Caco-2 (cell line): ENCODE data around the gene CACNA2D1. TPM values are rescaled to one million over a fixed set of nuclear protein-coding genes. Genes with fewer than 3 reads are reported as not detected.

Source experiments
- BruUV-seq: library from RNA; stranded (reverse); fragments of 400-500 nt; replicated peaks from 2 replicates; lab custom pipeline; 2021; lab: Mats Ljungman, UMichigan
- CTCF ChIA-PET: fragments of 300-600 bp; sonication (Branson Sonifier 250); formaldehyde crosslinking; loops from one replicate; lab custom pipeline; 2022; ENCODE audit warnings: antibody characterized with exemption; lab: Charles Lee
- POLR2A ChIA-PET: fragments of 300-600 bp; sonication (Branson Sonifier 250); formaldehyde crosslinking; loops from one replicate; lab custom pipeline; 2022; ENCODE audit warnings: antibody characterized with exemption; lab: Charles Lee
- DNase-seq, 2 experiments: peaks; one replicate each; pipeline versions ENCODE4 v3.0.0 to v3.0.0-alpha.2; 2020 to 2022
- H3K27me3 ChIP-seq: replicated peaks from 2 replicates; pipeline ENCODE4 v1.6.0; 2011; ENCODE audit warnings: low read length; ENCODE audit not compliant: control insufficient read depth, insufficient read depth
- H3K36me3 ChIP-seq: 2 replicates; pipeline ENCODE4 v1.5.1; 2011; ENCODE audit warnings: low read length; ENCODE audit not compliant: control insufficient read depth, insufficient read depth
- H3K4me1 ChIP-seq: fragments of 250-450 bp; sonication (Bioruptor Pico); 2 replicates; pipeline ENCODE4 v1.5.1; 2020; ENCODE audit warnings: mild to moderate bottlenecking
- H3K4me3 ChIP-seq: 2 replicates; pipeline ENCODE4 v1.5.1; 2011; ENCODE audit warnings: low read depth, mild to moderate bottlenecking, control low read depth, low read length
- H3K9me3 ChIP-seq: fragments of 250-450 bp; sonication (Bioruptor Pico); 2 replicates; pipeline ENCODE4 v1.5.1; 2020; ENCODE audit warnings: mild to moderate bottlenecking, moderate library complexity
- H3K27ac Mint-ChIP-seq: one replicate; pipeline ENCODE4 v1.8.0; 2022; ENCODE audit warnings: mixed read lengths; ENCODE audit not compliant: unreplicated experiment
- H3K27me3 Mint-ChIP-seq: one replicate; pipeline ENCODE4 v1.8.0; 2022; ENCODE audit warnings: mixed read lengths; ENCODE audit not compliant: insufficient read depth, unreplicated experiment
- H3K36me3 Mint-ChIP-seq: one replicate; pipeline ENCODE4 v1.8.0; 2022; ENCODE audit warnings: mild to moderate bottlenecking, mixed read lengths; ENCODE audit not compliant: insufficient read depth, unreplicated experiment
- H3K4me1 Mint-ChIP-seq: one replicate; pipeline ENCODE4 v1.8.0; 2022; ENCODE audit warnings: low read depth, mixed read lengths; ENCODE audit not compliant: unreplicated experiment
- H3K4me3 Mint-ChIP-seq: one replicate; pipeline ENCODE4 v1.8.0; 2022; ENCODE audit warnings: mild to moderate bottlenecking, moderate library complexity, mixed read lengths; ENCODE audit not compliant: unreplicated experiment
- H3K9me3 Mint-ChIP-seq: one replicate; pipeline ENCODE4 v1.8.0; 2022; ENCODE audit warnings: mixed read lengths; ENCODE audit not compliant: unreplicated experiment
- intact Hi-C: fragments of 100-400 bp; cut with micrococcal nuclease; formaldehyde crosslinking; loops from one replicate; pipeline ENCODE4 v1.10.0; 2022; ENCODE audit not compliant: unreplicated experiment
- total RNA-seq: library from RNA; stranded (reverse); gene quantifications from 2 replicates; pipeline ENCODE4 v1.2.3, GENCODE V29; 2022
- TF ChIP-seq, protein P1 (sequence below), 2 experiments: fragments of 200-600 bp in 1 of 2; IDR thresholded peaks; 1 replicate in 1 of 2; 2 replicates in 1 of 2; pipeline versions ENCODE4 v1.5.1 to v1.8.0; 2011 to 2022; ENCODE audit warnings: antibody characterized with exemption in 1 of 2, control low read depth in 1 of 2, inconsistent platforms in 1 of 2, low read depth in 1 of 2, low read length in 1 of 2, mild to moderate bottlenecking in 1 of 2, moderate library complexity in 1 of 2; ENCODE audit not compliant: insufficient read depth in 1 of 2, severe bottlenecking in 1 of 2, unreplicated experiment in 1 of 2

CACNA2D1 gene
- total RNA-seq, 1 experiment from 2014 or later = not detected

DNA sequence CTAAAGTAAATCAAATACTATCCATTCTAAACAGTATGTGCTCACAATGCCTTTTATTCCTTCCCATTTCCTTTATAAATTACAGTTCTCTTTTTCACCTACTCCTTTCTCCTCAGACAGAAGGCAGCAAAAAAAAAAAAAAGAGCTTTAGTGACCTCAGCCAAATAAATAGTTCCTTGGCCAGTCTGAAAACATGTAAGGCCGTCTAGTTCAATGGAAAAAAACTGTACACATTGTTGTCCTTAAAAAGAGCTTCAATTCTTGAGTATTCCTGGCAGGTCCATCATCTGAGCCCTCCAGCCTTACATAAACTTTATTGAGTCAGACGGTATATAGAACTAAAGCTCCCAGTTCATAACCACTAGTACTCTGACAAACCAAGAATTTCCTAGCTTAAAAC is 185.4 kb downstream of the CACNA2D1 start:
- no peaks in the 10 kb centered on the region for H3K27me3 ChIP-seq
- H3K4me3 ChIP-seq = no peak overlapping the region
- no peak for DNase-seq
- no peak overlapping the region for H3K27ac Mint-ChIP-seq
- no peaks in the 10 kb centered on the region for H3K9me3 Mint-ChIP-seq
- H3K27me3 Mint-ChIP-seq = peaks cover 4% of the 10 kb centered on the region
- ChIA-PET CTCF (no interaction called here), POLR2A (no interaction called here)
- BruUV-seq = no TSS peak
- H3K36me3 Mint-ChIP-seq = no peaks in the 10 kb centered on the region
- TF ChIP-seq, protein P1, sequence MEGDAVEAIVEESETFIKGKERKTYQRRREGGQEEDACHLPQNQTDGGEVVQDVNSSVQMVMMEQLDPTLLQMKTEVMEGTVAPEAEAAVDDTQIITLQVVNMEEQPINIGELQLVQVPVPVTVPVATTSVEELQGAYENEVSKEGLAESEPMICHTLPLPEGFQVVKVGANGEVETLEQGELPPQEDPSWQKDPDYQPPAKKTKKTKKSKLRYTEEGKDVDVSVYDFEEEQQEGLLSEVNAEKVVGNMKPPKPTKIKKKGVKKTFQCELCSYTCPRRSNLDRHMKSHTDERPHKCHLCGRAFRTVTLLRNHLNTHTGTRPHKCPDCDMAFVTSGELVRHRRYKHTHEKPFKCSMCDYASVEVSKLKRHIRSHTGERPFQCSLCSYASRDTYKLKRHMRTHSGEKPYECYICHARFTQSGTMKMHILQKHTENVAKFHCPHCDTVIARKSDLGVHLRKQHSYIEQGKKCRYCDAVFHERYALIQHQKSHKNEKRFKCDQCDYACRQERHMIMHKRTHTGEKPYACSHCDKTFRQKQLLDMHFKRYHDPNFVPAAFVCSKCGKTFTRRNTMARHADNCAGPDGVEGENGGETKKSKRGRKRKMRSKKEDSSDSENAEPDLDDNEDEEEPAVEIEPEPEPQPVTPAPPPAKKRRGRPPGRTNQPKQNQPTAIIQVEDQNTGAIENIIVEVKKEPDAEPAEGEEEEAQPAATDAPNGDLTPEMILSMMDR (IDR thresholded peaks at IDR 0.05; ENCODE audit: insufficient read depth in 1 of 2, low read depth in 1 of 2, low read length in 1 of 2, severe bottlenecking in 1 of 2, unreplicated experiment in 1 of 2) = no peak
- H3K4me1 ChIP-seq = no peaks in the 10 kb centered on the region
- intact Hi-C loops = no loop called here
- H3K36me3 ChIP-seq = no peaks in the 10 kb centered on the region
- H3K4me3 Mint-ChIP-seq = no peak overlapping the region
- no peaks in the 10 kb centered on the region for H3K4me1 Mint-ChIP-seq
- H3K9me3 ChIP-seq = no peaks in the 10 kb centered on the region

DNA sequence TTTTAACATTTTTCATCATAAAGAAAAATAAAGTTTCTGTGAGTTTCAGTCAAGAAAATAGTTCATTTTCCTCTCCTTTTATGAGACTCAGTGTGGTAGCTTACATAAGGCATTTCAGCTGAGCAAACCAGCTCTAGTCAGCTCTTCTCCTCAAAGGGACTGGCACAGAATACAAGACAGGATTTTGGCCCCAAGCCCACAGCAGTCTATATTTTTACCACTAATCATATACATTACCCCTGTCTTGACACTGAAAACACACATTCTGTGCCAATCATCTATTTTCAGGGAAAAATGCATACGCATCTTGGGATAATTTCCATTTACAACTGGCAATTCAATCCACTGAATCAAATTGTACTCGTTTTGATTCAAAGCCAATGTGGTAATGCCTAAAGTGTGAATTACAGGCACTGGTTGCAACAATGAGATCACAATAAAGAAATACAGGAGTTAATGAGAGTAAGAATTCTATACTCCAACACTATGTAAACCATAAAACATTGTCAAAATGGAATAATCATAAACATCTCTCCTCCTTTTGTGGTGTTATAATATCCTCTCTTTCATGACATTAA is 186.4 kb downstream of the CACNA2D1 start:
- Histone ChIP-seq H3K9me3 (no peaks in the 10 kb centered on the region), H3K4me1 (no peaks in the 10 kb centered on the region), H3K36me3 (no peaks in the 10 kb centered on the region), H3K4me3 (no peak overlapping the region), H3K27me3 (no peaks in the 10 kb centered on the region)
- no TSS peak for BruUV-seq
- DNase-seq = no peak
- Mint-ChIP-seq H3K27ac (no peak overlapping the region), H3K4me1 (no peaks in the 10 kb centered on the region), H3K9me3 (no peaks in the 10 kb centered on the region), H3K27me3 (peaks cover 9% of the 10 kb centered on the region), H3K4me3 (no peak overlapping the region), H3K36me3 (no peaks in the 10 kb centered on the region)
- POLR2A ChIA-PET = no interaction called here
- TF ChIP-seq, protein P1 (IDR thresholded peaks at IDR 0.05; ENCODE audit: insufficient read depth in 1 of 2, low read depth in 1 of 2, low read length in 1 of 2, severe bottlenecking in 1 of 2, unreplicated experiment in 1 of 2) = no peak
- CTCF ChIA-PET = no interaction called here
- intact Hi-C loops = no loop called here

DNA sequence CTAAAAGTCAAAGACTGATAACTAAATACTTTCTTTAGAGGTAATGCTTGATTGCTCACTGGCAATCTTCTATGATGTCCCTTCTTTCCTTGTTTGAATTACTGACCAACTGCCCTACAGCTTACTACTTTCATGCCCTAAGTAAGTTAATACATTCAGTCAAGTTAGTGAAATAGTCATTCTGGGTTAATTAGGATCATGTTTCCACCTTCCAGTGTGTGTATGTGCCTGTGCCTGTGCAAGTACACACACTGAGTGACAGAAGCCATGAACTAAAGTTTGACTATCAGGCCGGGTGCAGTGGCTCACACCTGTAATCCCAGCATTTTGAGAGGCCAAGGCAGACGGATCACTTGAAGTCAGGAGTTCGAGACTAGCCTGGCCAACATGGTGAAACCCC is 187.9 kb downstream of the CACNA2D1 start:
- no peak overlapping the region for H3K4me3 Mint-ChIP-seq
- POLR2A ChIA-PET = no interaction called here
- peaks cover 9% of the 10 kb centered on the region for H3K27me3 Mint-ChIP-seq
- H3K36me3 Mint-ChIP-seq = no peaks in the 10 kb centered on the region
- Histone ChIP-seq H3K27me3 (no peaks in the 10 kb centered on the region), H3K9me3 (no peaks in the 10 kb centered on the region), H3K4me1 (no peaks in the 10 kb centered on the region), H3K36me3 (no peaks in the 10 kb centered on the region), H3K4me3 (no peak overlapping the region)
- intact Hi-C loops = no loop called here
- H3K4me1 Mint-ChIP-seq = no peaks in the 10 kb centered on the region
- no peaks in the 10 kb centered on the region for H3K9me3 Mint-ChIP-seq
- DNase-seq = no peak
- TF ChIP-seq, protein P1 (IDR thresholded peaks at IDR 0.05; ENCODE audit: insufficient read depth in 1 of 2, low read depth in 1 of 2, low read length in 1 of 2, severe bottlenecking in 1 of 2, unreplicated experiment in 1 of 2) = no peak
- CTCF ChIA-PET = no interaction called here
- no TSS peak for BruUV-seq
- H3K27ac Mint-ChIP-seq = no peak overlapping the region
